ENCODE measurements around the gene CELSR1. TPM values are rescaled to one million over a fixed set of nuclear protein-coding genes. Genes with fewer than 3 reads are reported as not detected.

The CELSR1 gene
- total and polyA plus RNA-seq, 2 of the 13 experiments (the other 11 are each of a cell fraction or from before 2014, with no cell fraction given): 0.78 to 1.8 TPM

DNA sequence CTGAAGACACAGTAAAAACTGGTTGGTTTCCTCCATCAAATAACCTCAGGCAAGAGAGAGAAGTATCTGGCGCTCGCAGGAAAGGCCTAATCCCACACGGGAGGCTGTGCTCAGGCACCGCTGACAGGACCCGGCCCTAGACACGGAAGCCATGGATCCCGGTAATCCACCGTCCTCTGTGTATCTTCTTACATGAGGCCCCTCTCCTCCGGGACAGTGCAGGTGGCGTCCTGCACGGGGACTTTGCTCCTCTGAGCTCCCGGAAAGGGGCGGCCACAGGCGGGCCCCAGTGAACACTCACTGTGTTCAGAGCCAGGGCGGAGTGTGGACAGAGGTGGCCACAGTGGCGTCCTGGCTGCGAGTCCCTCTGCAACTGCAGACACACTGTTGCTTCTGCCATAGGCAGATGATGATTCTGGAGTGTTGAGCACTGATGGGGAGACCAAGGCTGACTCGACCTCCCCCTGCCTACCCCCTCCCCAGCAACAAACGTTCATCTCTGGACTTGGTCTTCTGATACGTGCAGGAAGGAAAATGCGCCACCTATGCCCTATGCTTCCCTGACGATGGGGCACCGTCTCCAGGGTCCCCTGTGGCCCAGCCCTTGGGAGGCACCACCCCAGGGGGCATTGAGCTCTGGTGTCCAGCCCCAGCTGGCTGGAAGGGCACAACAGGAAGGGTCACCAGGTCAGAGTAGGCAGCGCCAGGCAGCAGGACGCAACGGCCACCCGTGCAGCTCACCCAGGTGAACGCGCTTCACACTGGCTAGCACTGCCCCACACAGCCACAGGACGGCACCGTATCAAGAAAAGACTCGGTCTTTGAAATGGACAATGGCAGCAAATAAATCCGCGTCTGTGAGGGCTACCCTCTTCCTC lies 106.2 kb downstream of the CELSR1 start (continued):
- TF ChIP-seq ZNF142 (CRISPR knock-in tag; IDR thresholded peaks at IDR 0.05): 0 out of 2 replicates have a peak, but pooled peaks have one; percentile 26
- 0 out of 2 replicates have a peak, but pooled peaks have one; percentile 37 for TF ChIP-seq GLI4 (CRISPR knock-in tag; IDR thresholded peaks at IDR 0.05; ENCODE audit: borderline replicate concordance)
- 0 out of 2 replicates have a peak, but pooled peaks have one; percentile 32 for TF ChIP-seq ZNF451 (CRISPR knock-in tag; IDR thresholded peaks at IDR 0.05)
- TF ChIP-seq ZNF674 (CRISPR knock-in tag; IDR thresholded peaks at IDR 0.05; ENCODE audit: low read depth): no peak
- TF ChIP-seq, protein P1, sequence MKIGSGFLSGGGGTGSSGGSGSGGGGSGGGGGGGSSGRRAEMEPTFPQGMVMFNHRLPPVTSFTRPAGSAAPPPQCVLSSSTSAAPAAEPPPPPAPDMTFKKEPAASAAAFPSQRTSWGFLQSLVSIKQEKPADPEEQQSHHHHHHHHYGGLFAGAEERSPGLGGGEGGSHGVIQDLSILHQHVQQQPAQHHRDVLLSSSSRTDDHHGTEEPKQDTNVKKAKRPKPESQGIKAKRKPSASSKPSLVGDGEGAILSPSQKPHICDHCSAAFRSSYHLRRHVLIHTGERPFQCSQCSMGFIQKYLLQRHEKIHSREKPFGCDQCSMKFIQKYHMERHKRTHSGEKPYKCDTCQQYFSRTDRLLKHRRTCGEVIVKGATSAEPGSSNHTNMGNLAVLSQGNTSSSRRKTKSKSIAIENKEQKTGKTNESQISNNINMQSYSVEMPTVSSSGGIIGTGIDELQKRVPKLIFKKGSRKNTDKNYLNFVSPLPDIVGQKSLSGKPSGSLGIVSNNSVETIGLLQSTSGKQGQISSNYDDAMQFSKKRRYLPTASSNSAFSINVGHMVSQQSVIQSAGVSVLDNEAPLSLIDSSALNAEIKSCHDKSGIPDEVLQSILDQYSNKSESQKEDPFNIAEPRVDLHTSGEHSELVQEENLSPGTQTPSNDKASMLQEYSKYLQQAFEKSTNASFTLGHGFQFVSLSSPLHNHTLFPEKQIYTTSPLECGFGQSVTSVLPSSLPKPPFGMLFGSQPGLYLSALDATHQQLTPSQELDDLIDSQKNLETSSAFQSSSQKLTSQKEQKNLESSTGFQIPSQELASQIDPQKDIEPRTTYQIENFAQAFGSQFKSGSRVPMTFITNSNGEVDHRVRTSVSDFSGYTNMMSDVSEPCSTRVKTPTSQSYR (CRISPR knock-in tag; IDR thresholded peaks at IDR 0.05; ENCODE audit: borderline replicate concordance): peak; percentile 66
- TF ChIP-seq CBX1 (IDR thresholded peaks at IDR 0.05; ENCODE audit: low read depth): no peak
- TF ChIP-seq ZNF766 (CRISPR knock-in tag; IDR thresholded peaks at IDR 0.05; ENCODE audit: borderline replicate concordance): no peak
- TF ChIP-seq ZHX1 (CRISPR knock-in tag; IDR thresholded peaks at IDR 0.05; ENCODE audit: low read depth): peak; percentile 57; the same call in 1 of the 2 replicates
- TF ChIP-seq, protein P2, sequence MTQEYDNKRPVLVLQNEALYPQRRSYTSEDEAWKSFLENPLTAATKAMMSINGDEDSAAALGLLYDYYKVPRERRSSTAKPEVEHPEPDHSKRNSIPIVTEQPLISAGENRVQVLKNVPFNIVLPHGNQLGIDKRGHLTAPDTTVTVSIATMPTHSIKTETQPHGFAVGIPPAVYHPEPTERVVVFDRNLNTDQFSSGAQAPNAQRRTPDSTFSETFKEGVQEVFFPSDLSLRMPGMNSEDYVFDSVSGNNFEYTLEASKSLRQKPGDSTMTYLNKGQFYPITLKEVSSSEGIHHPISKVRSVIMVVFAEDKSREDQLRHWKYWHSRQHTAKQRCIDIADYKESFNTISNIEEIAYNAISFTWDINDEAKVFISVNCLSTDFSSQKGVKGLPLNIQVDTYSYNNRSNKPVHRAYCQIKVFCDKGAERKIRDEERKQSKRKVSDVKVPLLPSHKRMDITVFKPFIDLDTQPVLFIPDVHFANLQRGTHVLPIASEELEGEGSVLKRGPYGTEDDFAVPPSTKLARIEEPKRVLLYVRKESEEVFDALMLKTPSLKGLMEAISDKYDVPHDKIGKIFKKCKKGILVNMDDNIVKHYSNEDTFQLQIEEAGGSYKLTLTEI (CRISPR knock-in tag; conservative IDR thresholded peaks at IDR 0.05): no peak
- TF ChIP-seq, protein P3, sequence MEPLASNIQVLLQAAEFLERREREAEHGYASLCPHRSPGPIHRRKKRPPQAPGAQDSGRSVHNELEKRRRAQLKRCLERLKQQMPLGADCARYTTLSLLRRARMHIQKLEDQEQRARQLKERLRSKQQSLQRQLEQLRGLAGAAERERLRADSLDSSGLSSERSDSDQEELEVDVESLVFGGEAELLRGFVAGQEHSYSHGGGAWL (CRISPR knock-in tag; IDR thresholded peaks at IDR 0.05): 0 out of 2 replicates have a peak, but pooled peaks have one; percentile 56
- no peak for TF ChIP-seq TAF15 (IDR thresholded peaks at IDR 0.05; ENCODE audit: low read depth, low read length, poor library complexity, severe bottlenecking)
- TF ChIP-seq SAFB2 (CRISPR knock-in tag; IDR thresholded peaks at IDR 0.05; ENCODE audit: borderline replicate concordance, low read depth): no peak
- TF ChIP-seq ESRRA (CRISPR knock-in tag; IDR thresholded peaks at IDR 0.05; ENCODE audit: low read depth): peak; percentile 90
